Cerebellar nuclear complex (tissue), 1 donor: ENCODE measurements around the gene FAM83C.
A peak's percentile ranks its signal among the peaks of the same experiment; 100 is the strongest.

Experiments used
- DNase-seq, 2 experiments: peaks; one replicate each; lab custom pipeline; 2025; lab: John Stamatoyannopoulos, UW

The FAM83C gene

GRCh38 chr20:35284267-35284991, 7.8 kb downstream of the FAM83C start, which contains the start of gene EIF6:
EIF6 (minus strand) TSS chr20:35284772; CDS start chr20:35284487, 285 bp downstream.
- DNase-seq, result peak in 1 of 2 experiments; percentile 56

- DNase-seq, result no peak
These were observed 8.6 kb downstream of the FAM83C start for GRCh38 chr20:35283441-35284266.

- no peak for DNase-seq
These were observed 10.6 kb downstream of the FAM83C start for GRCh38 chr20:35281506-35282101.

GRCh38 chr20:35280523-35280922, 11.7 kb downstream of the FAM83C start:
- no peak for DNase-seq

GRCh38 chr20:35279533-35280174, 12.6 kb downstream of the FAM83C start:
- no peak for DNase-seq

- DNase-seq, result no peak
These were observed 13.2 kb downstream of the FAM83C start for GRCh38 chr20:35279040-35279439.

- peak; percentile 53 to 73 for DNase-seq
These were observed 14.5 kb downstream of the FAM83C start, which contains the start of gene MMP24OS for GRCh38 chr20:35277531-35278395. MMP24OS (minus strand) TSS chr20:35278122; CDS start chr20:35277929, 193 bp downstream.

GRCh38 chr20:35277127-35277526, 15.1 kb downstream of the FAM83C start:
- no peak for DNase-seq

GRCh38 chr20:35276408-35276807, 15.8 kb downstream of the FAM83C start:
- DNase-seq, result no peak

- DNase-seq, result no peak
These were observed 16.4 kb downstream of the FAM83C start for GRCh38 chr20:35275741-35276251.

GRCh38 chr20:35274172-35275092, 17.8 kb downstream of the FAM83C start:
- DNase-seq, result no peak

GRCh38 chr20:35273449-35274171, 18.6 kb downstream of the FAM83C start:
- DNase-seq, result peak; percentile 37 to 78

GRCh38 chr20:35271904-35272303, 20.3 kb downstream of the FAM83C start:
- no peak for DNase-seq

GRCh38 chr20:35271073-35271882, 20.9 kb downstream of the FAM83C start:
- DNase-seq, result no peak

- DNase-seq, result no peak
These were observed 22.0 kb downstream of the FAM83C start for GRCh38 chr20:35270021-35270902.

- peak in 1 of 2 experiments; percentile 68 for DNase-seq
These were observed 23.0 kb downstream of the FAM83C start for GRCh38 chr20:35269055-35269781.
